ENCODE data around the gene C4BPA.

GRCh38 chr1:207112616-207113296 is 8.7 kb downstream of the C4BPA start:
- TF ChIP-seq POLR2A (IDR thresholded peaks at IDR 0.05; ENCODE audit: low read depth, low read length) (no peak), CTCF (conservative IDR thresholded peaks at IDR 0.05; ENCODE audit: low read depth, low read length) (no peak), MAFK (IDR thresholded peaks at IDR 0.05; ENCODE audit: low read depth, low read length) (no peak), RFX5 (IDR thresholded peaks at IDR 0.05; ENCODE audit: low read depth, low read length) (no peak), USF2 (IDR thresholded peaks at IDR 0.05; ENCODE audit: low read depth, low read length) (no peak), RCOR1 (IDR thresholded peaks at IDR 0.05; ENCODE audit: insufficient replicate concordance, low read length) (no peak)

All from IMR-90 (cell line).